Skin epidermis (tissue), 12 donors: ENCODE measurements around the gene MIPOL1.

Experiments used
- H3K27ac ChIP-seq, 21 experiments: fragments of 200-600 bp; sonication (generic) in 11 of 21; one replicate each; pipeline ENCODE4 v1.5.0; 2020; ENCODE audit warnings: mild to moderate bottlenecking in 3 of 21, inconsistent platforms in 2 of 21, moderate library complexity in 2 of 21
- H3K4me3 ChIP-seq, 7 experiments: fragments of 200-600 bp; sonication (generic) in 2 of 7; one replicate each; pipeline ENCODE4 v1.5.0; 2020; ENCODE audit warnings: inconsistent platforms in 2 of 7, mild to moderate bottlenecking in 2 of 7, moderate library complexity in 1 of 7

Gene MIPOL1

GRCh38 chr14:37566811-37567371, 369.2 kb downstream of the MIPOL1 start:
- H3K27ac ChIP-seq: no peak overlapping the region
- H3K4me3 ChIP-seq: no peak overlapping the region

GRCh38 chr14:37569729-37570128, 372.0 kb downstream of the MIPOL1 start:
- no peak overlapping the region for H3K4me3 ChIP-seq
- H3K27ac ChIP-seq: no peak overlapping the region

- H3K27ac ChIP-seq: no peak overlapping the region
- no peak overlapping the region for H3K4me3 ChIP-seq
These were observed 373.7 kb downstream of the MIPOL1 start for GRCh38 chr14:37571391-37571790.

GRCh38 chr14:37573356-37573755, 375.6 kb downstream of the MIPOL1 start:
- no peak overlapping the region for H3K27ac ChIP-seq
- H3K4me3 ChIP-seq: no peak overlapping the region

GRCh38 chr14:37579274-37579673, 381.5 kb downstream of the MIPOL1 start:
- Histone ChIP-seq H3K4me3 (no peak overlapping the region), H3K27ac (no peak overlapping the region)

- no peak overlapping the region for H3K4me3 ChIP-seq
- no peak overlapping the region for H3K27ac ChIP-seq
These were observed 382.4 kb downstream of the MIPOL1 start for GRCh38 chr14:37580146-37580545.

- Histone ChIP-seq H3K4me3 (no peak overlapping the region), H3K27ac (no peak overlapping the region)
These were observed 385.8 kb downstream of the MIPOL1 start for GRCh38 chr14:37583358-37584210.

- Histone ChIP-seq H3K27ac (no peak overlapping the region), H3K4me3 (no peak overlapping the region)
These were observed 386.7 kb downstream of the MIPOL1 start for GRCh38 chr14:37584211-37585100.

GRCh38 chr14:37585101-37585511, 387.4 kb downstream of the MIPOL1 start:
- Histone ChIP-seq H3K27ac (no peak overlapping the region), H3K4me3 (no peak overlapping the region)

GRCh38 chr14:37585971-37586796, 388.4 kb downstream of the MIPOL1 start:
- no peak overlapping the region for H3K4me3 ChIP-seq

GRCh38 chr14:37586797-37587130, 389.0 kb downstream of the MIPOL1 start:
- Histone ChIP-seq H3K4me3 (no peak overlapping the region), H3K27ac (no peak overlapping the region)

More at GRCh38 chr14:37585971-37586796, 388.4 kb downstream of the MIPOL1 start:
- no peak overlapping the region for H3K27ac ChIP-seq

- H3K27ac ChIP-seq: no peak overlapping the region
- H3K4me3 ChIP-seq: no peak overlapping the region
These were observed 389.5 kb downstream of the MIPOL1 start for GRCh38 chr14:37587131-37587803.

GRCh38 chr14:37587881-37588666, 390.3 kb downstream of the MIPOL1 start:
- H3K4me3 ChIP-seq: no peak overlapping the region
- H3K27ac ChIP-seq: no peak overlapping the region

GRCh38 chr14:37588667-37588955, 390.9 kb downstream of the MIPOL1 start:
- Histone ChIP-seq H3K27ac (no peak overlapping the region), H3K4me3 (no peak overlapping the region)

GRCh38 chr14:37588956-37589714, 391.4 kb downstream of the MIPOL1 start:
- H3K27ac ChIP-seq: no peak overlapping the region

GRCh38 chr14:37589715-37590427, 392.1 kb downstream of the MIPOL1 start:
- H3K27ac ChIP-seq: no peak overlapping the region
- no peak overlapping the region for H3K4me3 ChIP-seq

More at GRCh38 chr14:37588956-37589714, 391.4 kb downstream of the MIPOL1 start:
- no peak overlapping the region for H3K4me3 ChIP-seq

- Histone ChIP-seq H3K4me3 (no peak overlapping the region), H3K27ac (no peak overlapping the region)
These were observed 392.8 kb downstream of the MIPOL1 start for GRCh38 chr14:37590428-37591139.
